ENCODE measurements around the gene CDH13. TPM values are rescaled to one million over a fixed set of nuclear protein-coding genes. Genes with fewer than 3 reads are reported as not detected.

The CDH13 gene
- polyA plus RNA-seq, 1 donor from 2014 or later, result 3.2 TPM

DNA sequence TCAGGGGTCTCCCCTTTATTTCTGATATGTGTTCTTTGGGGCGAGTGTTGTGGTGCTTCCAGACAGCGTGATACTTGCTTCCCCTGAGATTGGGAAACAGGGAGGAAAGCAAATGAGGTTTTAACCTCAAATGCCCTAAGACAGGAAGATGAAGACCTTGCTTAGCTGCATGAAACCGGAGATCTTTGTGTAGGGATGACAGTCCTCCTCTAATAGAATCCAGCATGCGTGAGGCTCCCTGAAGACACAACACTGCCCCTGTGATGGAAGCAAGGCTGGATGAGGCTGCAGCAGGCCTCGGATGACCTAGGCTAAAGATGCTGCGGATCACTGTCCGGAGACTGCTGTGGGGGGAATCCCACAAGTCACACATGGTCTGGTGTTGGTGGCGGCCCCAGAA lies 491.0 kb downstream of the CDH13 start:
- H3K27me3 ChIP-seq (ENCODE audit: insufficient read depth, low read depth, low read length), result no peaks in the 10 kb centered on the region
- H3K9me2 ChIP-seq (ENCODE audit: insufficient read depth, low read length), result no peaks in the 10 kb centered on the region
- no peak overlapping the region for H3K27ac ChIP-seq (ENCODE audit: low read length)
- no peaks in the 10 kb centered on the region for H3K9me3 ChIP-seq (ENCODE audit: low read length)
- no peaks in the 10 kb centered on the region for H3F3A ChIP-seq (ENCODE audit: insufficient read depth, low read length, poor library complexity, severe bottlenecking)
- H2AFZ ChIP-seq (ENCODE audit: low read depth, low read length), result no peak overlapping the region
- H3K4me2 ChIP-seq (ENCODE audit: low read length), result no peak overlapping the region
- no peaks in the 10 kb centered on the region for H3K79me2 ChIP-seq (replicated peaks; ENCODE audit: insufficient read depth, low read length)
- H3K36me3 ChIP-seq (ENCODE audit: insufficient read depth, low read length), result no peaks in the 10 kb centered on the region
- H3K4me3 ChIP-seq (ENCODE audit: low read length), result no peak overlapping the region
- no peaks in the 10 kb centered on the region for H4K20me1 ChIP-seq (ENCODE audit: insufficient read depth)
- TF ChIP-seq SMC3 (conservative IDR thresholded peaks at IDR 0.05; ENCODE audit: poor library complexity) (no peak), MXI1 (conservative IDR thresholded peaks at IDR 0.05; ENCODE audit: poor library complexity, severe bottlenecking) (no peak)
- H3K9ac ChIP-seq (ENCODE audit: low read length), result no peak overlapping the region

DNA sequence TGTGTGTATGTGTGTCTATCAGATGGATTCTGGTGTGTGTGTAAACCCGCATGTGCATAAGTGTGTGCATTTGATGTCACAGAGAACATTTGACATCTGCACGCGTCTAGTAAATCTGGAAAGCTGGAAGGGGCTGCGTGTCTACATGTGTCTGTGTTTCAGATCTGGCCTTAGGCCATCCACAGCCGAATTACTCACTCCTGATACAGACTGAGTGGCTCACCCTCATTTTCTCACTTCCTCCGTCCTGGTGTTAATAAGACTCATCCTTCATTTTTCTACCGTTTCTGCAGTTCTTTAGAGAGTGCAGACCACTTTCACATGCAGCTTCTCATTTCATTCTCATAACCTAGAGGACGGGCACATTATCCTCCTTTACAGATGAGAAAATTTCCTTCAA lies 491.6 kb downstream of the CDH13 start:
- no peak overlapping the region for H3K4me3 ChIP-seq (ENCODE audit: low read length)
- H3K9me2 ChIP-seq (ENCODE audit: insufficient read depth, low read length), result no peaks in the 10 kb centered on the region
- no peak overlapping the region for H2AFZ ChIP-seq (ENCODE audit: low read depth, low read length)
- TF ChIP-seq MXI1 (conservative IDR thresholded peaks at IDR 0.05; ENCODE audit: poor library complexity, severe bottlenecking) (no peak), RAD21 (conservative IDR thresholded peaks at IDR 0.05) (no peak), POLR2AphosphoS5 (IDR thresholded peaks at IDR 0.05) (no peak), TAF1 (IDR thresholded peaks at IDR 0.05; ENCODE audit: low read depth) (no peak), EZH2 (IDR thresholded peaks at IDR 0.05; ENCODE audit: borderline replicate concordance, insufficient read depth, low read length, poor library complexity, severe bottlenecking) (no peak), SMC3 (conservative IDR thresholded peaks at IDR 0.05; ENCODE audit: poor library complexity) (no peak), EP300 (conservative IDR thresholded peaks at IDR 0.05; ENCODE audit: poor library complexity, severe bottlenecking) (no peak)
- TF ChIP-seq, protein P1, sequence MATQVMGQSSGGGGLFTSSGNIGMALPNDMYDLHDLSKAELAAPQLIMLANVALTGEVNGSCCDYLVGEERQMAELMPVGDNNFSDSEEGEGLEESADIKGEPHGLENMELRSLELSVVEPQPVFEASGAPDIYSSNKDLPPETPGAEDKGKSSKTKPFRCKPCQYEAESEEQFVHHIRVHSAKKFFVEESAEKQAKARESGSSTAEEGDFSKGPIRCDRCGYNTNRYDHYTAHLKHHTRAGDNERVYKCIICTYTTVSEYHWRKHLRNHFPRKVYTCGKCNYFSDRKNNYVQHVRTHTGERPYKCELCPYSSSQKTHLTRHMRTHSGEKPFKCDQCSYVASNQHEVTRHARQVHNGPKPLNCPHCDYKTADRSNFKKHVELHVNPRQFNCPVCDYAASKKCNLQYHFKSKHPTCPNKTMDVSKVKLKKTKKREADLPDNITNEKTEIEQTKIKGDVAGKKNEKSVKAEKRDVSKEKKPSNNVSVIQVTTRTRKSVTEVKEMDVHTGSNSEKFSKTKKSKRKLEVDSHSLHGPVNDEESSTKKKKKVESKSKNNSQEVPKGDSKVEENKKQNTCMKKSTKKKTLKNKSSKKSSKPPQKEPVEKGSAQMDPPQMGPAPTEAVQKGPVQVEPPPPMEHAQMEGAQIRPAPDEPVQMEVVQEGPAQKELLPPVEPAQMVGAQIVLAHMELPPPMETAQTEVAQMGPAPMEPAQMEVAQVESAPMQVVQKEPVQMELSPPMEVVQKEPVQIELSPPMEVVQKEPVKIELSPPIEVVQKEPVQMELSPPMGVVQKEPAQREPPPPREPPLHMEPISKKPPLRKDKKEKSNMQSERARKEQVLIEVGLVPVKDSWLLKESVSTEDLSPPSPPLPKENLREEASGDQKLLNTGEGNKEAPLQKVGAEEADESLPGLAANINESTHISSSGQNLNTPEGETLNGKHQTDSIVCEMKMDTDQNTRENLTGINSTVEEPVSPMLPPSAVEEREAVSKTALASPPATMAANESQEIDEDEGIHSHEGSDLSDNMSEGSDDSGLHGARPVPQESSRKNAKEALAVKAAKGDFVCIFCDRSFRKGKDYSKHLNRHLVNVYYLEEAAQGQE (IDR thresholded peaks at IDR 0.05; ENCODE audit: borderline replicate concordance), result no peak
- TF ChIP-seq, protein P2, sequence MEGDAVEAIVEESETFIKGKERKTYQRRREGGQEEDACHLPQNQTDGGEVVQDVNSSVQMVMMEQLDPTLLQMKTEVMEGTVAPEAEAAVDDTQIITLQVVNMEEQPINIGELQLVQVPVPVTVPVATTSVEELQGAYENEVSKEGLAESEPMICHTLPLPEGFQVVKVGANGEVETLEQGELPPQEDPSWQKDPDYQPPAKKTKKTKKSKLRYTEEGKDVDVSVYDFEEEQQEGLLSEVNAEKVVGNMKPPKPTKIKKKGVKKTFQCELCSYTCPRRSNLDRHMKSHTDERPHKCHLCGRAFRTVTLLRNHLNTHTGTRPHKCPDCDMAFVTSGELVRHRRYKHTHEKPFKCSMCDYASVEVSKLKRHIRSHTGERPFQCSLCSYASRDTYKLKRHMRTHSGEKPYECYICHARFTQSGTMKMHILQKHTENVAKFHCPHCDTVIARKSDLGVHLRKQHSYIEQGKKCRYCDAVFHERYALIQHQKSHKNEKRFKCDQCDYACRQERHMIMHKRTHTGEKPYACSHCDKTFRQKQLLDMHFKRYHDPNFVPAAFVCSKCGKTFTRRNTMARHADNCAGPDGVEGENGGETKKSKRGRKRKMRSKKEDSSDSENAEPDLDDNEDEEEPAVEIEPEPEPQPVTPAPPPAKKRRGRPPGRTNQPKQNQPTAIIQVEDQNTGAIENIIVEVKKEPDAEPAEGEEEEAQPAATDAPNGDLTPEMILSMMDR (IDR thresholded peaks at IDR 0.05; ENCODE audit: poor library complexity, severe bottlenecking), result no peak
- H3K9ac ChIP-seq (ENCODE audit: low read length), result no peak overlapping the region
- no peaks in the 10 kb centered on the region for H4K20me1 ChIP-seq (ENCODE audit: insufficient read depth)
- no peak overlapping the region for H3K27ac ChIP-seq (ENCODE audit: low read length)
- no peaks in the 10 kb centered on the region for H3K9me3 ChIP-seq (ENCODE audit: low read length)
- no peaks in the 10 kb centered on the region for H3K36me3 ChIP-seq (ENCODE audit: insufficient read depth, low read length)
- no peaks in the 10 kb centered on the region for H3K27me3 ChIP-seq (ENCODE audit: insufficient read depth, low read depth, low read length)
- H3F3A ChIP-seq (ENCODE audit: insufficient read depth, low read length, poor library complexity, severe bottlenecking), result no peaks in the 10 kb centered on the region
- no peak overlapping the region for H3K4me2 ChIP-seq (ENCODE audit: low read length)
- no peaks in the 10 kb centered on the region for H3K79me2 ChIP-seq (replicated peaks; ENCODE audit: insufficient read depth, low read length)

Measured in neural cell (in vitro differentiated cells).